Prostate gland (tissue), 2 donors: ENCODE results near the gene TMEM169.

Source experiments
- POLR2A ChIP-seq: fragments of 450-650 bp; IDR thresholded peaks from one replicate; pipeline ENCODE4 v1.6.1; 2016; ENCODE audit warnings: antibody characterized with exemption, mild to moderate bottlenecking
- TF ChIP-seq, protein P1 (sequence below), 4 experiments: fragments of 200-600 bp in 2 of 4; fragments of 450-650 bp in 2 of 4; sonication (generic) in 2 of 4; IDR thresholded peaks; 1 replicate in 3 of 4; 2 replicates in 1 of 4; pipeline ENCODE4 v1.5.1; 2016 to 2019; ENCODE audit warnings: antibody characterized with exemption in 4 of 4, mild to moderate bottlenecking in 2 of 4, moderate library complexity in 2 of 4

DNA sequence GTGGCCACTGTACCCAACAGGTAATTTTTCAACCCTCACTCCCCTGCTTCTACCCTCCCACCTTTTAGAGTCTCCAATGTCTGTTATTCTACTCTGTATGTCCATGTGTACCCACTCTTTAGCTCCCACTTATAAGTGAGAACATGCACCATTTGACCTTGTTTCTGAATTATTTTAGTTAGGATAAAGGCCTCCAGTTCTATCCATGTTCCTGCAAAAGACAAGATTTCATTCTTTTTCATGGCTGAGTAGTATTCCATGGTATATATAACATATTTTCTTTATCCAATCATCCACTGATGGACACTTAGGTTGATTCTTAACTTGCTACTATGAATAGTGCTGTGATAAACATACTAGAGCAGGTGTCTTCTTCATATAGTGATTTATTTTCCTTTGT is 9.2 kb upstream of the TMEM169 start:
- TF ChIP-seq, protein P1, sequence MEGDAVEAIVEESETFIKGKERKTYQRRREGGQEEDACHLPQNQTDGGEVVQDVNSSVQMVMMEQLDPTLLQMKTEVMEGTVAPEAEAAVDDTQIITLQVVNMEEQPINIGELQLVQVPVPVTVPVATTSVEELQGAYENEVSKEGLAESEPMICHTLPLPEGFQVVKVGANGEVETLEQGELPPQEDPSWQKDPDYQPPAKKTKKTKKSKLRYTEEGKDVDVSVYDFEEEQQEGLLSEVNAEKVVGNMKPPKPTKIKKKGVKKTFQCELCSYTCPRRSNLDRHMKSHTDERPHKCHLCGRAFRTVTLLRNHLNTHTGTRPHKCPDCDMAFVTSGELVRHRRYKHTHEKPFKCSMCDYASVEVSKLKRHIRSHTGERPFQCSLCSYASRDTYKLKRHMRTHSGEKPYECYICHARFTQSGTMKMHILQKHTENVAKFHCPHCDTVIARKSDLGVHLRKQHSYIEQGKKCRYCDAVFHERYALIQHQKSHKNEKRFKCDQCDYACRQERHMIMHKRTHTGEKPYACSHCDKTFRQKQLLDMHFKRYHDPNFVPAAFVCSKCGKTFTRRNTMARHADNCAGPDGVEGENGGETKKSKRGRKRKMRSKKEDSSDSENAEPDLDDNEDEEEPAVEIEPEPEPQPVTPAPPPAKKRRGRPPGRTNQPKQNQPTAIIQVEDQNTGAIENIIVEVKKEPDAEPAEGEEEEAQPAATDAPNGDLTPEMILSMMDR (IDR thresholded peaks at IDR 0.05): no peak
- no peak for TF ChIP-seq POLR2A
